Osteocyte (in vitro differentiated cells): Measurements from ENCODE around the gene STK38L. TPM values are rescaled to one million over a fixed set of nuclear protein-coding genes. Genes with fewer than 3 reads are reported as not detected.

Experiments
- DNase-seq: peaks from one replicate; pipeline ENCODE4 v3.0.0; 2021; ENCODE audit warnings: mixed read lengths; ENCODE audit not compliant: unreplicated experiment; ENCODE audit errors: extremely low spot score
- H3K27ac Mint-ChIP-seq: one replicate; pipeline ENCODE4 v1.8.0; 2021; ENCODE audit warnings: mild to moderate bottlenecking, mixed read lengths; ENCODE audit not compliant: unreplicated experiment
- H3K27me3 Mint-ChIP-seq: one replicate; pipeline ENCODE4 v1.8.0; 2021; ENCODE audit warnings: mixed read lengths; ENCODE audit not compliant: unreplicated experiment
- H3K36me3 Mint-ChIP-seq: one replicate; pipeline ENCODE4 v1.8.0; 2021; ENCODE audit warnings: mixed read lengths; ENCODE audit not compliant: unreplicated experiment
- H3K4me1 Mint-ChIP-seq: one replicate; pipeline ENCODE4 v1.8.0; 2021; ENCODE audit warnings: mixed read lengths; ENCODE audit not compliant: unreplicated experiment
- H3K4me3 Mint-ChIP-seq: one replicate; pipeline ENCODE4 v1.8.0; 2021; ENCODE audit warnings: mild to moderate bottlenecking, moderate library complexity, mixed read lengths; ENCODE audit not compliant: unreplicated experiment
- H3K9me3 Mint-ChIP-seq: one replicate; pipeline ENCODE4 v1.8.0; 2021; ENCODE audit warnings: mixed read lengths; ENCODE audit not compliant: unreplicated experiment
- CTCF ChIP-seq: fragments of 200-600 bp; sonication (generic); IDR thresholded peaks from 2 replicates; pipeline ENCODE4 v1.5.0; 2021; ENCODE audit warnings: antibody characterized with exemption, mild to moderate bottlenecking, moderate library complexity
- total RNA-seq: library from RNA; stranded (reverse); gene quantifications from 2 replicates; pipeline ENCODE4 v1.2.1, GENCODE V29; 2021

Gene STK38L
- total RNA-seq, 1 donor from 2014 or later: 81.3 TPM

GRCh38 chr12:27201169-27201568 is 42.9 kb upstream of the STK38L start:
- H3K4me3 Mint-ChIP-seq: no peak overlapping the region
- no peak overlapping the region for H3K27ac Mint-ChIP-seq
- no peaks in the 10 kb centered on the region for H3K36me3 Mint-ChIP-seq
- no peak for TF ChIP-seq CTCF
- no peak for DNase-seq
- no peaks in the 10 kb centered on the region for H3K27me3 Mint-ChIP-seq
- peaks cover 9% of the 10 kb centered on the region for H3K4me1 Mint-ChIP-seq
- H3K9me3 Mint-ChIP-seq: no peaks in the 10 kb centered on the region

- Mint-ChIP-seq H3K9me3 (peaks cover 4% of the 10 kb centered on the region), H3K27ac (no peak overlapping the region), H3K4me1 (no peaks in the 10 kb centered on the region), H3K27me3 (no peaks in the 10 kb centered on the region), H3K36me3 (no peaks in the 10 kb centered on the region), H3K4me3 (no peak overlapping the region)
- no peak for DNase-seq
- TF ChIP-seq CTCF: no peak
These were observed 37.1 kb upstream of the STK38L start for GRCh38 chr12:27206801-27207502.

- H3K9me3 Mint-ChIP-seq: peaks cover 4% of the 10 kb centered on the region
- H3K27ac Mint-ChIP-seq: no peak overlapping the region
- no peak for TF ChIP-seq CTCF
- H3K4me3 Mint-ChIP-seq: no peak overlapping the region
- no peaks in the 10 kb centered on the region for H3K36me3 Mint-ChIP-seq
- H3K27me3 Mint-ChIP-seq: no peaks in the 10 kb centered on the region
- DNase-seq: no peak
- no peaks in the 10 kb centered on the region for H3K4me1 Mint-ChIP-seq
These were observed 36.3 kb upstream of the STK38L start for GRCh38 chr12:27207615-27208413.

GRCh38 chr12:27208414-27208750 is 35.7 kb upstream of the STK38L start:
- H3K27ac Mint-ChIP-seq: no peak overlapping the region
- H3K27me3 Mint-ChIP-seq: no peaks in the 10 kb centered on the region
- TF ChIP-seq CTCF: no peak
- H3K36me3 Mint-ChIP-seq: no peaks in the 10 kb centered on the region
- H3K4me3 Mint-ChIP-seq: no peak overlapping the region
- peaks cover 4% of the 10 kb centered on the region for H3K9me3 Mint-ChIP-seq
- DNase-seq: no peak
- no peaks in the 10 kb centered on the region for H3K4me1 Mint-ChIP-seq

GRCh38 chr12:27209257-27209910 is 34.7 kb upstream of the STK38L start:
- H3K27ac Mint-ChIP-seq: no peak overlapping the region
- DNase-seq: no peak

More at GRCh38 chr12:27209257-27209910, 34.7 kb upstream of the STK38L start:
- Mint-ChIP-seq H3K9me3 (peaks cover 4% of the 10 kb centered on the region), H3K4me3 (no peak overlapping the region), H3K36me3 (no peaks in the 10 kb centered on the region), H3K4me1 (no peaks in the 10 kb centered on the region), H3K27me3 (no peaks in the 10 kb centered on the region)
- TF ChIP-seq CTCF: no peak
